ENCODE measurements around the gene DLX4.

Gene DLX4

GRCh38 chr17:50020841-50021599 lies 52.0 kb downstream of the DLX4 start:
- no peak for DNase-seq

DNA sequence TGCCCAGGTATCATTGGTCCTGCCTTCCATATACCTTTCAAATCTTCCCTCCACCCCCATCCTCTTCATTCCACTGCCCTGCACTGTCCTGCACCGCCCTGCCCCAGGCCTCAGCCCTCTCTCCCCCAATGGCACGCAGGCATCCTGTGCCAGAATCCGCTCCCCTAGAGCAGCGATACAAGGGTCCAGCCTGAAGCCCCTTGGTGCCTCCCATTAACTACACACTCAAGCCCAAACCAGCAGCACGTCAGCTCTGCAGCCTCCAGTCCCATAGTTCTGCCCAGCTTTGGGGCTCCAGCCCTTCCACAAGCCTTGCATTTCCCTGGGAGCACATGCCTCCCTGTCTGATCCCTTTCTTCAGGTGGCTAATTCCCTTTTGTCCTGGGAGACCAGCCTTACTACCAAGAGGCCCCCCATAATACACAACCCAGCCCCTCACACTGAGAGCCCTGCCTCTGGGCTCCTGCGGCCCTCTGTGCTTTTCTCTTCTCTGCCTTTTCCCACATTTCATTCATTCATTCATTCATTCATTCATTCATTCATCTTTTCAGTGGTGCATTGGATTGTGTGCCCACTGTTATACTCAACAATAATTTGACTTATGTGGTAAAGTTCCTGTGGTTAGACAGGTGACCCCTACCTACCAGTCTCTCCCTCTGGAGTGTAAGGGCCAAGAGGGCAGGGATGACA lies 52.8 kb downstream of the DLX4 start:
- DNase-seq = no peak

DNA sequence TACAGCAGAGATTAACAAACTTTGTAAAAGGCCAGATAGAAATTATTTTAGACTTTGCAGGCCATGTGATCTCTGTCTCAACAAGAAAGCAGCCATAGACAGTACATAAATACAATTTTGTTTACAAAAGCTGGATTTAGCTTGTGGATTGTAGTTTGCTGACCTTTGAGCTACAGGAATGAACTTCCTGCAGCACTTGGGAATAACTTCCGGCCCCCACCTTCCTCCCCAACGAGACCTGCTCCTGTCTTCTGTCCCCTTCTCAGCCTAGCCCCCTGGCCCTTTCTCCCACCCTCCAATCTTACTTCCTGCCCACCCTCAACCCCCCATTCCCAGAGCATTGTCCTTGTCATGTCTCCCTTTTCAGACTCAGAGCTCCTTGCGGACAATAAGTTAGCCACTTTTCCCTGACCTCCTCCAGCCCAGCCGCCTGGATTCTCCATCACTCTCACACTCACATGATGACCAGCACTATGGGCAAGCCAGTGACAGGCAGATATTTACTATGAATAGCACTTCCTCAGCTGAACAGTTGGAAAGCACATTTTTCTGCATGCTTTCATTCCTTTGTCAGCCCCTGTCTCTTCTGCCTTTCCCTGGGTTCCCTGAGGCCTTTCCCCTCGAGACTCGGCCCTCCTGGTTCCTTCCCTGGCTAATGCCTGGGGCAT lies 53.6 kb downstream of the DLX4 start:
- DNase-seq = no peak

DNA sequence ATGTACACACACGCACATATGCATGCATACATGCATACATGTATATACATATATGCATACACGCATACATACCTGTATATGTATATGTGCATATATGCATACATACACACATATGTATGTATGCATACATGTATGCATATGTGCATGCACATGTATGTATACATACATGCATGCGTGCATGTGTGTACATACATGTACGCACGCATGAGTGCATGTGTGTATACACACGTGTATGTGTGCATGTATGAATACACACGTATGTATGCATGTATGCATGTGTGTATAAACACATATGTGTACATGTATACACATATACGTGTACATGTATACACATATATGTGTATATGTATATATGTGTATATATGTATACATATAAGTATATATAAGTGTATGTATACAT lies 54.5 kb downstream of the DLX4 start:
- no peak for DNase-seq

Data from SIG-M5 (cell line).